Hematopoietic multipotent progenitor cell (in vitro differentiated cells): ENCODE data around the gene MED13. TPM values are rescaled to one million over a fixed set of nuclear protein-coding genes. Genes with fewer than 3 reads are reported as not detected.
"Not testable (repeated sequence)": the region's sequence is repeated elsewhere in the genome, so short reads cannot be mapped to it uniquely, and the experiment has no call there.

Experiments
- DNase-seq, 3 donors: peaks; one replicate each; pipeline ENCODE4 v3.0.0-alpha.2; 2011 to 2015; ENCODE audit warnings: low read depth in 2 of 3, low spot score in 2 of 3
- total RNA-seq: library from RNA; depleted of rRNA; stranded (reverse); fragments of >200 nt; gene quantifications from one replicate; pipeline ENCODE4 v1.2.3, GENCODE V29; 2012

Gene MED13
- total RNA-seq, 1 donor: 50.6 TPM

DNA sequence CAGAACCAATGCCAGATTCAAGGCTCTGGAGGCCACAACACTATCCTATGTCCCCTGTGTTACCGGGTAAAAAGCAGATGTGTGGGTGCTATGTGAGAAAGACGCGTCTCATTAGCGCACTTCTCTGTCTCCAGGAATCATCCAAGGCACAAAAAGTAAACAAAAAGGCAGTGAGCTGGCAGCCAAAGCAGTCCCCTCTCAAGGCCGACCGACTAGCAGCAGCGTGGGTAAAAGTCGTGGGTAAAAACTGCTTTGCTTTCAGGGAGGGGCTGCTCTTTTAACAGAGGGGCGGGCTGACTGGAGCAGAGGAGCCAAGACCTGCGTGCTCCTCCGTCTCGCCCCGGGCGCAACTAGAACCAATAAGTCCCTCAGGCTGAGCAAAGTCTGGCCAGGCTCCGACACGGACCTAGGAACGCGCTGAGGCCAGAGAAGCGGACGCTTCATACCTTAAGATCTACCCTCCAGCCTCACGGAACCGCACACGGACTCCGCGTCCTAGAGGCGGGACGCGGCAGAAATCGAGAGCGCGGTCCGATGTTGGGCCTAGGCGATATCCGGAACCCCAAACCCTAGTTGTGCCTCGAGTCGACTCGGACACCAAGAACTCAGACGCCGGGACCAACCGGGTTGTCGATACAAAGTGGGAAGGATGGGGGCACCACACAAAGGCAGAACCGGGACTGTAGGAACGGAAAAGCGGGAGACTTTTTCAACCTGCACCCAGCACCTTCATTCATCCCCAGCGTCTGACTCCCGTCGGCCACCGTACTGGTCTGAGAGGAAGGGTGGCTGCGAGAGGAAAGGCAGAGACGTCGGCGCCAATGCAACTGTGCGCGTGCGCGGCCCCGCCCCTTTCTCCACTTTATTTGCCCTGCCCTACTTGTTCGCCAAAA is 137.6 kb downstream of the MED13 start, which contains the start of gene INTS2:
INTS2 (minus strand) TSS at position 775 of the 893 bp plus-strand sequence. CDS start 1,338 bp downstream, outside the sequence.
- peak; percentile 93 to 97 (median 95) for DNase-seq

DNA sequence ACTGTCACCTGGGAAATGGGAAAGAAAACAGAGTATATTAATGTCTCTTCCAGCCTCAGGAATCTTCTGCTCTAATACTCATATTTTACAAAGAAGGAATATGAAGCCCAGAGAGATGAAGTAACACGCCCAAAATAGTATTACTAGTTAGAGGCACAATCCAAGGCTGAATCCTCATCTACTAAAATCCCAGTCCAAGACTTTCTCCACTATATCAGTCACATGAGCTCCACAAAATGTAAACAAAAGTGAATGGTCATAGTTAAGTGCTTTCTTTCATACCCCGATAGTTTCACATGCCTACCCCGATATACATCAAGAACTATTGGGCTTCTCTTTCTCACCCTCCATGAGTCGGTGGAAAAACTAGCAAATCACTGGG is 138.3 kb downstream of the MED13 start:
- no peak for DNase-seq

DNA sequence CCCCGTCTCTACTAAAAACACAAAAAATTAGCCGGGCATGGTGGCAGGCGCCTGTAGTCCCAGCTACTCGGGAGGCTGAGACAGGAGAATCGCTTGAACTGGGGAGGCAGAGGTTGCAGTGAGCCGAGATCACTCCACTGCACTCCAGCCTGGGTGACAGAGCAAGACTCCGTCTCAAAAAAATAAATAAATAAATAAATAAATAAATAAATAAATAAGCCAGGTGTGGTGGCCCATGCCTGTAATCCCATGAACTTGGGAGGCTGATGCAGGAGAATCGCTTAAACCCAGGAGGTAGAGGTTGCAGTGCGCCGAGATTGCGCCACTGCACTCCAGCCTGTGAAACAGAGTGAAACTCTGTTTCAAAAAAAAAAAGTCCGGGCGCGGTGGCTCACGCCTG is 149.9 kb downstream of the MED13 start:
- not testable (repeated sequence) for DNase-seq

DNA sequence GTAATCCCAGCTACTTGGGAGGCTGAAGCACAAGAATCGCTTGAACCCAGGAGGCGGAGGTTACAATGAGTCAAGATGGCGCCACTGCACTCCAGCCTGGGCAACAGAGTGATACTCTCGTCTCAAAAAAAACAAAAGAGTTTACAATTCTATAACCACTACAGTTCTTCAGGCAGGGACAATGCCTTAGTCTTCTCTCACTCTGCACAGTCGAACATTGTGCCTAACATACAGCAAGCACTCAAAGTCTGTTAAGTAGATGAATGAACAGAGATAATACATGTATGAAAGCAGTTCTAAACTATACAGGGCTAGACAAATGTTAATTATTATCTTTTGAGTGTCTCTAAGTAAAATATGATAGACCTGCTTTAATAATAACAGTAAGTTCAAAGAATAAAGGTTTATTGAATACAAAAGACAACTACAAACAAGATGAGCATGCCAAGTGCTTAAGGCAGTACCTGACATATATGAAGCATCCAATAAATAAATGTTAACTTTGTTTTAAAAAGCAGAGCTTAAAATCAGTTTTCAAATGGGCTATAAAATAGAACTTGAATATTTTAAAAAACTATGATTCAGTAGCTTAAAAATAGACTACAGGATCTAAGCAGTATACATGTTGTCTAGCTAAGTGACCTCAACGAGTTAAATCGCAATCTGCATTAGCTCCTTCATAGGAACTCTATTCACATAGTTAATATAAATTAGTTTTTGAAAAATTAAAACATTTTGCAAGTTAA is 156.6 kb downstream of the MED13 start:
- DNase-seq: no peak

DNA sequence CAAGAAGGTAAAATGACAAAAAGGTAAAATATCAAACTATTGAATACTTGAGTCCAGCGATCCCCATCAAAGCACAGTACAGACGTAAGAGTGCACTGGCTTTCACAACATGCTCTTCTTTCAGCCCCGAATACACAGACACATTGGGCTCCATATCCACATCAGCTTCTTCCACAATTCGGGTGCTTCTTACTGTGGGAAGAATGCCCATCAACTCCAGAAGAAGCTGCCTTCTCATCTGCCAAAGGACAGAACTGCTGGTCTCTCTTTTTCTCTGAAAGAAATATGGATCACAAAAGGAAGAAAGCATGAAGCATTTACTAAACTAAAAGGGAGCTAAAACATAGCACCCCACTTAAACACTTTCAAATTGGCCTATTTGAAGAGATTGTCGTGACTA is 157.7 kb downstream of the MED13 start:
- DNase-seq: no peak

DNA sequence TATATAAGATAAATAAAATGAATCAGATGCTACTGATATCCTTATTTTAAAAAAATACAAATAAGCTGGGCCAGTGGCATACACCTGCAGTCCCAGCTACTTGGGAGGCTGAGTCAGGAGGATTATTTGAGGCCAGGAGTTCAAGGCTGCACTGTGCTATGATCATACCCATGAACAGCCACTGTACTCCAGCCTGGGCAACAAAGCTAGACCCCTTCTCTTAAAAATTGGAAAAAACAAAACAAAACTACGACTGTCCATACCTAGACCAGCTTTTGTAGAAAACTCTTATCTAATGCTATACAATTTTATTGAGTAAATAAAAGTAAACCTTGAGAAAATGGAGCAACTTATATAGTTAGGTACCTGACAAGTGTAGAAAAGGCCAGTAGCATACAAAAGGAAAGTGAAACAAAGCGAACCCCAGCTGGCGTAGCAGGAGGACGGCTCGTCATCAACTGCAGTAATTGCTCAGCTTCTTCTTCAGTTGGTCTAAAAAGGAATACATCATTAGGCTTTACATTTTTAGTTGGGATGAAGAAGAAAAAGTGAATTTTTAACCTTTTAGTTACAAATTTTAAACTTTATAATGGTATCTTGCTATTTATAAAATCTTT is 160.9 kb downstream of the MED13 start:
- no peak for DNase-seq

DNA sequence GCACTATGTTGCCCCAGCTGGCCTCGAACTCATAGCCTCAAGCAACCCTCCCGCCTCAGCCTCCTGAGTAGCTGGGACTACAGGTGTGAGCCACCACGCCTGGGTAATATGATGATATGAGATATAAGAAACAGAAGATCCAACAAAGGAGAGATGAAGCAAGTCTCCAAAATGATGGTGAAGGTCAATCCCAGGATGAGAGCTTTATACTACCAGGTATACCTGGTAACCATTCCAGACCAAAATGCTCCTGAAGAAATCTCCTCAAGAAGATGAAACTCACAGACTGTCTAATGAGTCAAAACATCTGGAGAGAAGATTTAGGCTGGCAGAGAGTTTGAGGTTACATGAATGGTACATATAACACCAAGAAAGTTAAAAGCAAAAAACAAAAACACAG is 161.8 kb downstream of the MED13 start:
- DNase-seq: no peak

DNA sequence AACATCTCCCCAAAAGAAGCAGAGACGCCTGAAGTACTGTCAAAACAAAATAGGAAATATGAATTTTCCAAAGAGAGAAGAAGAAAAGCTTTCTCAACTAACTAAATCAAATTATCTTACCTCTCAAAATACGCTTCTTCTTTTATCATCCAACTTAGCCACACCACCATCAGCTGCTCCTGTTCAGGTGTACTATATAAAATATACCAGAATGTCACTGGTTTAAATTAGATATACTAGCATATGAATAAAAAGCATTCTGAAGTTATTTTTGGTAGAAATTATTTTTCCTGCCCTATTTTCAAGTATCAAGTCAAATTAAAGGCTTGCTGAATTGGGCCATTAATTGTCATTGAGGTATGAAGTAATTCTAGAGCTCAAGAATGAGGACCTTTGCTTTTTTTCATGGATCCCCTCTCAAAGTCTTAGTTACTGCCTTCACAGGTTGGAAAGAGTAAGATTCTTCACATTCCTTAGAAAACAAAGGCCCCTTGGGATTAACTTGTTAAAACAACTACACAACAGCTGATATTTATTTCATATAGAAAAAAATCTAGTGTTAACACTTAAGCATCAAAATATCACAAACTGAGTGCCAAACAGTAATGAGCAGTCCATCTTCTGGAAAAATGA is 167.4 kb downstream of the MED13 start:
- DNase-seq: no peak

DNA sequence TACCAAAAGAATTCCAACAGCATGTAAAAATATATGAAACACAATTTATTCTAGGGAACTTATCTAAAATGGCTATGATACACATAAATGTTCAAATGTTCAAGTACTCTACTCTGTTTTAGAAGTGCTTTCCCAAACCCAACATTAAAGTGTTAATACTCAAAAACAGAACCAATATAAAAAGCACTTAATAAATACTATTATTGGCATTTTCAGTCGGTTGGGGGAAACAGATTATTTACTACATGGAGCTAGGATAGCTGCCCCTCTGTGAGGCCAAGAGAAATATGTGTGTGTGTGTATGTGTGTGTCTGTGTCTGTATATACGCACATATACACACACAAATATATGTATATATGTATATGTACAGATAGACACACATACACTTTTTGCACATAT is 169.7 kb downstream of the MED13 start:
- DNase-seq: no peak

DNA sequence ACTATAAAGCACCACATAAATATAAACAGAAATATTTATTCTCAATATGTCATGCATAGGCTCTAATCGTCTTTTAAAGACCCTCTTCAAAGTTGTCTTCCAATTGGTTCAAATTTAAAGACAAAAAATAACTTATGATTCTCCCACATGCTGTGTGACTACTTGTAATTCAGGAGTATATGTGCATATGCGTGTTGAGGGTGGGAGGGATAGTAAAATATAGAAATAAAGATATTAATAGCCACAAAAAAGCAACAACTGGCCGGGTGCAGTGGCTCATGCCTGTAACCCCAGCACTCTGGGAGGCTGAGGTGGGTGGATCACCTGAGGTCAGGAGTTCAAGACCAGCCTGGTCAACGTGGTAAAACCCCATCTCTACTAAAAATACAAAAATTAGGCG is 170.8 kb downstream of the MED13 start:
- DNase-seq: not testable (repeated sequence)

Other genes with a start within 250 kb of the MED13 start
- 4.0 TPM for gene BRIP1, start 201.8 kb downstream of the MED13 start, total RNA-seq
- gene INTS2, start 137.3 kb downstream of the MED13 start, total RNA-seq: 12.9 TPM